Fibroblast of skin of left quadriceps (primary cell): ENCODE data around the gene TMEM174.

Experiments used
- DNase-seq, 2 experiments: peaks; one replicate each; pipeline ENCODE4 v3.0.0-alpha.2; 2013; ENCODE audit warnings: low read depth in 2 of 2

TMEM174 gene

DNA sequence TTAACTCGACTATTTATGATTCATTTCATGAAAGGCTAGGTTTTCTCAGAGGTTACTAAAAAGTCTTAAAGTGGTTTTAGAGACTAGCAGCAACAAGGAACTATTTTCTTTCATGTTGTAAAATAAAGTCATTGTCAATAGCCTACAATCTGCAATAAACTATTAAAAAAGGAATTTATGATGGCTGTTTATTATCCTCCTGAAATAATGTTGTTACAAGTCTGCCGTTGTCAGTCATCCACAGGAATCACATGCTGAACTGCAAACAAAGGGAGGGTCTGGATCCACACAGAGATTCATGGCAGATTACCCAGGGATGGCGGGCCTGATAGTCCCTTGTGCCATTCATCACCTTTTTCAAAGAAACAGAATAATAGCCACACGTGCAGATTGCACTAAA lies 49.2 kb downstream of the TMEM174 start:
- DNase-seq, result no peak
